Measurements from ENCODE around the gene BAZ1B. TPM values are rescaled to one million over a fixed set of nuclear protein-coding genes. Genes with fewer than 3 reads are reported as not detected.

The BAZ1B gene
- total RNA-seq, 2 experiments from 2014 or later: 84.5 to 86.2 TPM

DNA sequence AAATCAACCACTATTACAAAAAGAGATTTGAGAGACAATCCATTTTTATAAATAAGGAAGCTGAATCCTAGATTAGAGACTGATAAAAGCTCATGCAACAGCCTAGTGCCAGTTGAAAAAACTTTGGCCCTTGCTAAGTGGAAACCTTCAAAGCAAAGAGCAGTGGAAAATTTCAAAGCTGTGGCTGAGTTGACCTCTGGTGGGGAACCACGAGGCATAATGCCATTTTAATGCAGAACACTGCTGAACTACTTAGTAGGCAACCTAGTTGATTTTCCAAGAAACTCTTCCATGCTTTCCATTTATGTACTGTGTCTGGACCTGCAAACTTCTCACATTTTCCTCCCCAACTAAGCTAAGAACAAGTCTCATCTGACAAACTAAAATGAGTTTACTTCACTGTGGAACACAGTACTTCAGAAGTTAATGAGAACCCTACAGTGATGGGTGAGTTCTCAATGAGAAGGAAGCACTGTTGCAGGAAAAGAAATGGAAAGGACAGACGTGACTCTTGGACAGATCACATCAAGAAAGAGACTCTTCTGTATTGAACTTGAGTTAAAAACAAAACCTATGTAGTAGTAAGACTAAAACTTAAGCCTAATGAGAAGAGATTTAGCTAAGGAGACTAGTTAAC is 69.0 kb downstream of the BAZ1B start:
- peaks cover 12% of the 10 kb centered on the region for H3K4me1 Mint-ChIP-seq
- ChIA-PET POLR2A (no interaction called here), CTCF (interaction anchor here (0.7 to 2.7 kb wide), 4 partner anchors 10 to 42 kb away, joined by 3 to 13 read pairs (median 3); no protein-coding TSS in a partner anchor)
- no peaks in the 10 kb centered on the region for H3K9me3 Mint-ChIP-seq
- H3K27ac Mint-ChIP-seq: peak overlapping the region; percentile 7
- no peak for DNase-seq
- no peaks in the 10 kb centered on the region for H3K27me3 Mint-ChIP-seq
- H3K36me3 Mint-ChIP-seq (ENCODE audit: low read depth): peaks cover 71% of the 10 kb centered on the region
- H3K4me3 Mint-ChIP-seq: no peak overlapping the region

DNA sequence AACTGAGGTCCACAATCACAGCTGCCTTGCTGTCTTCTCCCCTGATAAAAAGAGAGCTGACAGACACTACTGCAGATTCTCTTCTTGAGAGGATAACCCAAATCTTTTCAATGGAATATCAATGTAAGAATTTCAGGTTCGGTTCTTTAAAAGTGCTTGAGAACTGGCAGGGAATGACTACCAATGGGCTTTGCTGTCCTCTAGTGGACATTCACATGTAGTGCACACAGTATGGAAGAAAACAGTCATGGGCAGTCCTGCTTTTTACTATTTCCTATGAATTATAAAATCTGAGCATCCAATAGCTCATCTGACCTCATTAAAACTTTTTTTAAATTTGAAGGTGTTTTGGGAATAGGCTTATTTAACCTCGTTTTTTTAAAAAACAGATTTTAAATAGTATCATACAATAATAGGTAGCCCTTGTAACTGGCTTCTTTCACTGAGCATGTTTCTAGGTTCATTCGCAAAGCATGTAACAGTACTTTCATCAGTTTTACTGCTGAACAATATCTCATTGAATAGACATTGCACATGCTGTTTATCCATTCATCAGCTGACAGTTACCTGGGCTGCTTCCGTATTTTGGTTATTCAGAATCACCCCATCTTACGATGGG is 70.2 kb downstream of the BAZ1B start:
- Mint-ChIP-seq H3K4me1 (peaks cover 12% of the 10 kb centered on the region), H3K36me3 (ENCODE audit: low read depth) (peaks cover 71% of the 10 kb centered on the region), H3K27ac (no peak overlapping the region), H3K9me3 (no peaks in the 10 kb centered on the region), H3K27me3 (no peaks in the 10 kb centered on the region), H3K4me3 (no peak overlapping the region)
- no peak for DNase-seq
- CTCF ChIA-PET: interaction anchor here (0.6 to 2.7 kb wide), 19 partner anchors 8 to 901 kb away, joined by 3 to 18 read pairs (median 4); partner anchors contain the start of gene BAZ1B
- POLR2A ChIA-PET: interaction anchor here (1.2 kb wide), 1 partner anchor 15 kb away, joined by 5 read pairs; no protein-coding TSS in a partner anchor

DNA sequence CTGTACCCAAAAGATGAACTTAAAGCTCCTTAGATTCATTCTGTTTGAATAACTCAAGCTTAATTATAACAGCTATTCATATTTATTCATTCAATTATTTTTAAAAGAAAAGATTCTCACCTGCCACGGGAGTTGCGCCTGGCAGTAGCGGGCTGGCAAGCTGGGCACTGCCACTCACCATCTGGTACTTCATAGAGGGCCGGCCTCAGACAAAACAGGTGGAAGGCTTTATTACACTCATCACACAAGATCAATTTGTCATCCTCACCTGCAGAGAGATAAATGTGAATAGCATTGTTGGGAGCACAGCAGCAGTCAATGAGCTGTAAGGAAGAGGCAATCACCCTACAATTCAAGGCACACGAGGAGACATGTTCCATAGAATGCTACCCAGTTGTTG is 72.7 kb downstream of the BAZ1B start:
- peaks cover 10% of the 10 kb centered on the region for H3K4me1 Mint-ChIP-seq
- no peak overlapping the region for H3K4me3 Mint-ChIP-seq
- DNase-seq: no peak
- ChIA-PET POLR2A (no interaction called here), CTCF (no interaction called here)
- peaks cover 79% of the 10 kb centered on the region for H3K36me3 Mint-ChIP-seq (ENCODE audit: low read depth)
- no peak overlapping the region for H3K27ac Mint-ChIP-seq
- H3K9me3 Mint-ChIP-seq: no peaks in the 10 kb centered on the region
- H3K27me3 Mint-ChIP-seq: no peaks in the 10 kb centered on the region

DNA sequence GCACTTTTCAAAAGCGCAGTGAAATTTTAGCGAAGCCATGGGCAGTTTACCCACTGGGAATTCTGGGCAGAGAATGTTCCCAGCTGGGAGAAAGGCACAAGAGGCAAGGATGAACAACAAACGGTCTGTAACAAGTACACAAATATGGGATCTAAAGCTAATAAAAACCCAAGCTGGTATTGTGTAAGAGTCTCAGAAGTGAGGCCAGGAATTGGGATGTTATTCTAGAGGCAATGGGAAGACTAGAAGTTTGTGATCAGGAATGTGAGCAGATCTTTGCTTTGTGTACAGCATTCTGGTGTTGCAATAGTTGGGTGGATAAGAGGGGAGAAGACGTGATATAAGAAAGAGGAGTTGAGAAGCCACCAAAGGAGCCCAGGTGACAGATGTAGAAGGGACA is 73.5 kb downstream of the BAZ1B start:
- H3K27me3 Mint-ChIP-seq: no peaks in the 10 kb centered on the region

DNA sequence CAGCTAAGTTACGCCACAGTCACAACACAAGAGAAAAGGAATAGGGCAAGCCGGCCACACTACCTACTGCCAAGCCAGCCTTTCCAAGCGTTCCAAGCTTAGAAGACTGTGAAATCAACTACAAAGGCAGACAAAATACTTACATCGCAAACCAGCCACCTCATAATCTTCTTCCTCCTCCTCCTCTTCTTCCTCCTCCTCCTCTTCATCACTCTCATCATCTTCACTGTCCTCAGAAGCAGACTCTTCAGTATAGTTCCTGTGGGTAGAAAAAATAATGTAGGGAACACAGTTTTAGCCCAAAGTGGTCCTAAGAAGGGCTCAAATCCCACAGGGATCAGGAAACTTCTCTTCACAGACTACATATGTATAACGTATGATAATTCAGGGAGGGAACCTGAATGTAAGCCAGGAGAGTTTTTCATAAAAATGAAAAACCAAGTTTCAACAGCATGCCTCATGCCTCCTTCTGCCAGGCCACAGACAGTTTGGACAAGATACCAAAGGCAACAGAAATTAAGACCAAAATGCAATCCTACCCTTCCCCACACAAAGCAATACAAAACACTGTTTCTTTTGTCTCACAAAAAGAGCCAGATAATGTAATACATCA is 74.9 kb downstream of the BAZ1B start:
- CTCF ChIA-PET: no interaction called here
- H3K4me3 Mint-ChIP-seq: no peak overlapping the region
- H3K27ac Mint-ChIP-seq: no peak overlapping the region

More for the DNA sequence above, 73.5 kb downstream of the BAZ1B start:
- no peak for DNase-seq
- ChIA-PET CTCF (no interaction called here), POLR2A (no interaction called here)
- Mint-ChIP-seq H3K9me3 (no peaks in the 10 kb centered on the region), H3K27ac (no peak overlapping the region), H3K36me3 (ENCODE audit: low read depth) (peaks cover 83% of the 10 kb centered on the region), H3K4me1 (peaks cover 10% of the 10 kb centered on the region), H3K4me3 (no peak overlapping the region)

DNA sequence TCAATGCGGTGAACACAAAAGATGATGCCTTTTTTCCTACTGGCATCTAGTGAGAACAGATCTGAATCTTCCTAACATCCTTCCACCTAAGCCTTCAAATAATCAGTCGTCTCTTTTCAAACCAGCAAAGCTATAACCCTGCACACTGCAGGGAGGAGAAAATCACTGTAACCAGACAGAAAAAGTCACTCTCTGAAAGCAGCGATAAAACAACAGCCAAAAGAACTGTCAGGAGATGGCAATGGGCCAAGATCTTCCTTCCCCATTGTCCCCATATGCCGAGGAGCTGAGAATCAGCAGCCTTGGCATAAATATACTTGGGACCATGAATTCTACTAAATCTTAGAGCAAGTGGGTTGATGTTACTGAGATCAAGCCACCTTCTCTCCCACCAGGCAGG is 75.4 kb downstream of the BAZ1B start:
- Mint-ChIP-seq H3K4me3 (no peak overlapping the region), H3K36me3 (ENCODE audit: low read depth) (peaks cover 94% of the 10 kb centered on the region), H3K27me3 (no peaks in the 10 kb centered on the region), H3K9me3 (no peaks in the 10 kb centered on the region), H3K4me1 (peaks cover 7% of the 10 kb centered on the region), H3K27ac (no peak overlapping the region)
- CTCF ChIA-PET: no interaction called here
- DNase-seq: no peak
- POLR2A ChIA-PET: no interaction called here

More for the DNA sequence above, 74.9 kb downstream of the BAZ1B start:
- no peak for DNase-seq
- H3K36me3 Mint-ChIP-seq (ENCODE audit: low read depth): peaks cover 92% of the 10 kb centered on the region
- H3K27me3 Mint-ChIP-seq: no peaks in the 10 kb centered on the region
- POLR2A ChIA-PET: no interaction called here
- H3K4me1 Mint-ChIP-seq: peaks cover 7% of the 10 kb centered on the region
- no peaks in the 10 kb centered on the region for H3K9me3 Mint-ChIP-seq

DNA sequence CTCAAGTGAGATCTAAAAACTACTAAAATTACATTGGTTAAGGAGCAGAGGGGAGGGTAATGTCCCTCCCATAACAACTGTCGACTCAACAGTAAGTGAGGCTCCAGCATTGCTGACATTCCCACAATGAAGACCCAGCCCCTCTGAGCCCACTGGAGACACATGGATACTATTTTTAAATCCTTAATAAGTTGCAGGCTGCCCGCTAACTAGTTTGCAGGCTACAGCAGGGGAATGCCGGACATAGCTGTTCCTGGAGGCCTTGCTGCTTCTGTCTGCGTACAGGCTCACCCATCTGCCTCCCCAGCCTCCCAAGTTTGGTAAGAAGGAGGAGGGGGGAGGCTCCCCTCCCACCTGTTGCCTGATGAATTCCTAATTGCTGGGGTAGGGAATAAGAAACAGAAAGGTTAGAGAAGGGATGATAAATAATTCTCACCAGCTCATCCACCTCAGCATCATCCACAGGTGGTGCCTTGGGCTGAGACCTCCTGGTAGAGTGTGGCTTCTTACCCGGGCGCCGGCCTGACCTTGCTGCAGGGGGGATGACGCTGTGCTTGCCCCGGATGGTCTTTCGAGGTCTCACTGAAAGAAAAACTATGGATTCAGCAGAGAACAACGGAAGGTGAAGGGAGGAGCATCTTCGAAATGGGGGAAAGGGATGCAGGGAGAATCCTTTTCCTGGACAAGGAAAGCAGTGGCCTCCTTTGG is 78.4 kb downstream of the BAZ1B start:
- H3K27me3 Mint-ChIP-seq: no peaks in the 10 kb centered on the region
- DNase-seq: no peak
- no peak overlapping the region for H3K27ac Mint-ChIP-seq
- peaks cover under 1% of the 10 kb centered on the region for H3K4me1 Mint-ChIP-seq
- POLR2A ChIA-PET: no interaction called here
- H3K9me3 Mint-ChIP-seq: no peaks in the 10 kb centered on the region
- H3K4me3 Mint-ChIP-seq: no peak overlapping the region
- CTCF ChIA-PET: interaction anchor here (1.7 kb wide), 1 partner anchor 8 kb away, joined by 5 read pairs; no protein-coding TSS in a partner anchor
- H3K36me3 Mint-ChIP-seq (ENCODE audit: low read depth): peaks cover 89% of the 10 kb centered on the region

DNA sequence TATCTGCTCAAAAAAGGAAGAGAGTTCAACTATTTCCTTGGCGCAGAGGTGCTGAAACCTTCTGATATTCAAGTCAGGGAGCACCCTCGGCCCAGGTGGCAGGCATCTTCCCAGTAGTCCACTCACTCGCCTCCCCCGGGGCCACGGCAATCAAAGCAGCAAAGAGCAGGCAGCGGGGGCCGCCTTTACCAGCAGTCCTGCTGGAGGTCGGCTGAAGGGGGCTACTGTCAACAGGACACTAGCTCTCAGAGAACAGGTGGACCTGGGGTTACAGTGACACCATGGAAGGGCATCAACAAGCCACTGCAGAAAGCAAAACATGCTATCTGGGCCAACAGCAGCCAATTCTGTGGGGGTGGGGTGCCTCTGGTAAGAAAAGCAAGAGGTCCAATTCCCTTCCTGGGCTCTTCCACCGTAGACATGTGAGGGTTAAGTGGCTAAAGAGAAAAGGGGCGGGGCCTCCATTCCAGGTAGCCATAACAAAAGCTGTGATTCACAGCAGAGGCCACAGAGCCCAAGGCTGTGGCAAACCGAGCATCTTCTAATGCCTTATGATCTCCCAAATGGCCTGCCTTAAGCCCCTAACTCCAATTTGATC is 79.1 kb downstream of the BAZ1B start:
- no peak overlapping the region for H3K4me3 Mint-ChIP-seq
- POLR2A ChIA-PET: no interaction called here
- peaks cover 85% of the 10 kb centered on the region for H3K36me3 Mint-ChIP-seq (ENCODE audit: low read depth)
- no peaks in the 10 kb centered on the region for H3K4me1 Mint-ChIP-seq
- CTCF ChIA-PET: interaction anchor here (1.7 kb wide), 1 partner anchor 8 kb away, joined by 5 read pairs; no protein-coding TSS in a partner anchor
- DNase-seq: no peak
- no peaks in the 10 kb centered on the region for H3K9me3 Mint-ChIP-seq
- no peak overlapping the region for H3K27ac Mint-ChIP-seq
- no peaks in the 10 kb centered on the region for H3K27me3 Mint-ChIP-seq

DNA sequence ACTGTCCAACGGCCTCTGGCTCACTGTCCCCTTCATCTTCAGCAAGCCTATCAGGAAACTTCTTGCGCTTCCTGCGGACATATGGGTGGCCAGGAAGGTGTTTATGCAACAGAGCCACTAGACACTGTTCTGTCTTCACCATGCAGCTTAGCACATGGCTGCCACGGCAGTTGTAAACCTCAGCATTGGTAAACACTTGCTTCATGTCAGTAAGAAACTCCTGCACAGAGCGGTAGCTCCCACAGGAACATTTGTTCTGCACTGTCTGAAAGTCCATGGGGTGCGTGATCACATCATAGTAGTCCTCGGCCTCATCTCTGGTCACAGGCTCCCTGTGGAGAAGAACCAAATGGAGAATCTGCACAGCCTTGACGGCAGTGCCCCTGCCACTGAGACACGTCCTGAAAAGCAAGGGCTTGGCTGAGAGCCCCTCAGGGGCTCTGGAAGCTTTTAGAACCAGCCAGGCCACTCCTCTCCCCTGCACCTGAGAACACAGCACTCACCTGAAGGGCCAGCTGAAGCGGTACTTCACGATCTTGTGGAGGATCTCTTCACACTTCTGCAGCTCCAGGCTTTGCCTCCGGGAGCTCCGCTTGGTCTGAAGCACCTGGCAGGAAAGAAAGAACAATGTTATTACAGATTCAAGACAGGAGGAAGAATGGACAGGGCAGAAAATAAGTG is 79.7 kb downstream of the BAZ1B start:
- no peak overlapping the region for H3K4me3 Mint-ChIP-seq
- no peak for DNase-seq
- POLR2A ChIA-PET: no interaction called here
- no peaks in the 10 kb centered on the region for H3K9me3 Mint-ChIP-seq
- no peaks in the 10 kb centered on the region for H3K4me1 Mint-ChIP-seq
- CTCF ChIA-PET: interaction anchor here (1.7 kb wide), 1 partner anchor 9 kb away, joined by 5 read pairs; no protein-coding TSS in a partner anchor
- peaks cover 79% of the 10 kb centered on the region for H3K36me3 Mint-ChIP-seq (ENCODE audit: low read depth)
- no peak overlapping the region for H3K27ac Mint-ChIP-seq
- no peaks in the 10 kb centered on the region for H3K27me3 Mint-ChIP-seq

DNA sequence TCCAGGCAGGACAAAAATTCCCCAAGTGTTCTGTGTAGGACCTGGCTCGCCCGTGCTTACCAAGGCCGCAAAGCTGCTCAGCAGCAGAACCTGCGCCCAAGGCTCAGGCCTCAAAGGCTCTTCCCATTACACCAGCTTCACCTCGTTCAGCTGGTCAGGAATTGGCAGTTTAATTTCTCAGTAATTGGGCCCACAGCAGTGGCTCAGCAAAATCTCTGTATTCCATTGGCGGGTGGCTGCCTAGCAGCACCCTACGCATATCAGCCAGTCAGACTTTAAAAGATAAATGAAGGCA is 82.7 kb downstream of the BAZ1B start:
- Mint-ChIP-seq H3K9me3 (peaks cover 3% of the 10 kb centered on the region), H3K27me3 (peaks cover 6% of the 10 kb centered on the region), H3K27ac (no peak overlapping the region), H3K36me3 (ENCODE audit: low read depth) (peaks cover 49% of the 10 kb centered on the region), H3K4me3 (no peak overlapping the region), H3K4me1 (peaks cover 4% of the 10 kb centered on the region)
- ChIA-PET POLR2A (no interaction called here), CTCF (no interaction called here)
- no peak for DNase-seq

DNA sequence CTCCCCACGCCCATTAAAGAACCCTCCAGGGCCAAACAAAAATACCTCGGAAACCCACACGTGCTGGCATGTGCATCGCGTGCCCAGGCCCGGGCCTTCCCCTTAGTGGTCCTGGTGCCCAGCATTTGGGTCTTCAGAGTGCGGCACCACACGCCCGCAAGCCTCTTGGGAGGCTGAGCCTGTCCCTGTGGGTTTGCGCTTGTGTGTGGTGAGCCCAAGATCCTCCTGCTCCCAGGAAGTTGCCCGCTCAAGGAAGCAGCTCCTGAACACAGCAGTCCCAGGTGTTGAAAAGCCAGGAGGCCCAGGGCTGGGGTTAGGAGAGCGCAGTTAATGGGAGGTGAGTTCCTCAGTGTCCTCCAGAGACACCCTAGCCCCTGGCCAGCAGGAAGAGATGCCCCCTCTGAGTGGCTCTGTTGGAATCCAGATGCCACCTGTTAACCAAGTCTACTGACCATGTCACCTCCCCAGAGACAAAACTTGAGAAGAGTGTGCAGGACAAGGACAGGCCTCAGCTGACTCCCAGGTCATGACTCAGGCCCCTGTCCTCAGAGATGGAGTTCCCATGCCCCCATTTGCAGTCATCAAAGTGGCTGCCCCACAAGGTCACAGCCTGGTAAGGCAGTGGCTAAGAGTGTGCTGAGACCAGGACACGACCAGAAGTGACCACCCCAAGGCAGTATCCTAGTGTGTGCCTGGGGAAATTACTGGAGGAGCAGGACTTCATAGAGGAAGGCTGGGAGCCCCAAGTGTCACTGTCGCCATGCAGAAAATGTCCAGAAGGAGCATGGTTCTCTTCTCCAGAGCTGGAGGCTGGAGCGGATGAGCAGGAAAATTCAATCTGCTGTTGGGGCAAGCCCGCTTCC is 83.3 kb downstream of the BAZ1B start:
- Mint-ChIP-seq H3K4me1 (peaks cover 4% of the 10 kb centered on the region), H3K4me3 (no peak overlapping the region), H3K27ac (no peak overlapping the region), H3K36me3 (ENCODE audit: low read depth) (peaks cover 43% of the 10 kb centered on the region), H3K9me3 (peaks cover 3% of the 10 kb centered on the region), H3K27me3 (peaks cover 6% of the 10 kb centered on the region)
- ChIA-PET POLR2A (no interaction called here), CTCF (no interaction called here)
- DNase-seq: no peak
